Osteoblast (primary cell): ENCODE measurements around the gene SLC2A13. TPM values are rescaled to one million over a fixed set of nuclear protein-coding genes. Genes with fewer than 3 reads are reported as not detected.

Experiments
- DNase-seq: peaks from one replicate; pipeline ENCODE4 v3.0.0; 2011; ENCODE audit warnings: low spot score, mixed read lengths; ENCODE audit not compliant: insufficient read length; ENCODE audit errors: missing footprints
- H2AFZ ChIP-seq: 2 replicates; pipeline ENCODE4 v1.6.0; 2011; ENCODE audit warnings: mild to moderate bottlenecking, low read length
- H3K27ac ChIP-seq: 2 replicates; pipeline ENCODE4 v1.5.1; 2011; ENCODE audit warnings: mild to moderate bottlenecking, low read depth, low read length, moderate library complexity
- H3K27me3 ChIP-seq: 2 replicates; pipeline ENCODE4 v1.6.0; 2012; ENCODE audit warnings: mild to moderate bottlenecking, control low read depth, inconsistent platforms, low read length, moderate library complexity; ENCODE audit not compliant: insufficient read depth
- H3K36me3 ChIP-seq: 2 replicates; pipeline ENCODE4 v1.5.1; 2011; ENCODE audit warnings: mild to moderate bottlenecking, low read length, control low read depth, moderate library complexity; ENCODE audit not compliant: insufficient read depth
- H3K4me1 ChIP-seq: 2 replicates; pipeline ENCODE4 v1.5.1; 2011; ENCODE audit warnings: mild to moderate bottlenecking, low read length, control low read depth, moderate library complexity; ENCODE audit not compliant: insufficient read depth
- H3K4me2 ChIP-seq: 2 replicates; pipeline ENCODE4 v1.6.0; 2011; ENCODE audit warnings: mild to moderate bottlenecking, low read length; ENCODE audit not compliant: insufficient read depth
- H3K4me3 ChIP-seq: fragments of 200-600 bp; sonication (generic); 3 replicates; pipeline ENCODE4 v1.5.1; 2012; ENCODE audit warnings: mild to moderate bottlenecking, low read length, inconsistent platforms; ENCODE audit not compliant: insufficient read depth
- H3K79me2 ChIP-seq: 2 replicates; pipeline ENCODE4 v1.6.0; 2012; ENCODE audit warnings: mild to moderate bottlenecking, low read length, control low read depth, inconsistent platforms; ENCODE audit not compliant: insufficient read depth
- H3K9me3 ChIP-seq: 2 replicates; pipeline ENCODE4 v1.5.1; 2011; ENCODE audit warnings: low read depth, low read length, control low read depth
- H4K20me1 ChIP-seq: 2 replicates; pipeline ENCODE4 v1.6.0; 2012; ENCODE audit warnings: mild to moderate bottlenecking, low read length, control low read depth; ENCODE audit not compliant: insufficient read depth
- total RNA-seq: library from RNA; depleted of rRNA; stranded (reverse); fragments of >200 nt; gene quantifications from 2 replicates; pipeline ENCODE4 v1.2.3, GENCODE V29; 2012
- TF ChIP-seq, protein P1 (sequence below): IDR thresholded peaks from 2 replicates; pipeline ENCODE4 v1.5.1; 2011; ENCODE audit warnings: mild to moderate bottlenecking, low read depth, low read length, moderate library complexity; ENCODE audit errors: extremely low read depth

Gene SLC2A13
- total RNA-seq, 1 donor: 12.3 TPM

DNA sequence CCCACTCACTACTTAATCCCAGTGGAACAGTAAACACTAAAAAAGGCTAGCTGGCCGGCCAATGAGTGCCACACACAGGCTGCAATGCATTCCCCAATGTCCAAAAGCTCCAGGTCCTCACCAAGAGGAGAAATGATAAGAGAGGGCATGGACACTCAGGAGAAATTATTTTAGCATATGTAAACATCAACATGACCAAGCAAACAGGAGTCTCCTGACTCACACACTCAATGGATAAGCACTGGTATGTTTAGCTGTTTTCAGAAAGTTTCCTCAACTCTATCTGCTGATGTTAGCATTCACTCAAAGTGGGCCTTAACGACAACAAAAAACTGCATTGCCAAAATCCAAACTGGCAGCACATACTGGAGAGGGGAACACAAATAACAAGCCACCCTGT, 105.0 kb downstream of the SLC2A13 start:
- Histone ChIP-seq H3K4me1 (no peaks in the 10 kb centered on the region), H3K9me3 (peaks cover 3% of the 10 kb centered on the region), H3K79me2 (no peaks in the 10 kb centered on the region), H3K36me3 (no peaks in the 10 kb centered on the region), H4K20me1 (no peaks in the 10 kb centered on the region), H3K4me3 (no peak overlapping the region), H3K27ac (no peak overlapping the region), H2AFZ (no peak overlapping the region), H3K4me2 (no peak overlapping the region), H3K27me3 (no peaks in the 10 kb centered on the region)
- DNase-seq: no peak
- TF ChIP-seq, protein P1, sequence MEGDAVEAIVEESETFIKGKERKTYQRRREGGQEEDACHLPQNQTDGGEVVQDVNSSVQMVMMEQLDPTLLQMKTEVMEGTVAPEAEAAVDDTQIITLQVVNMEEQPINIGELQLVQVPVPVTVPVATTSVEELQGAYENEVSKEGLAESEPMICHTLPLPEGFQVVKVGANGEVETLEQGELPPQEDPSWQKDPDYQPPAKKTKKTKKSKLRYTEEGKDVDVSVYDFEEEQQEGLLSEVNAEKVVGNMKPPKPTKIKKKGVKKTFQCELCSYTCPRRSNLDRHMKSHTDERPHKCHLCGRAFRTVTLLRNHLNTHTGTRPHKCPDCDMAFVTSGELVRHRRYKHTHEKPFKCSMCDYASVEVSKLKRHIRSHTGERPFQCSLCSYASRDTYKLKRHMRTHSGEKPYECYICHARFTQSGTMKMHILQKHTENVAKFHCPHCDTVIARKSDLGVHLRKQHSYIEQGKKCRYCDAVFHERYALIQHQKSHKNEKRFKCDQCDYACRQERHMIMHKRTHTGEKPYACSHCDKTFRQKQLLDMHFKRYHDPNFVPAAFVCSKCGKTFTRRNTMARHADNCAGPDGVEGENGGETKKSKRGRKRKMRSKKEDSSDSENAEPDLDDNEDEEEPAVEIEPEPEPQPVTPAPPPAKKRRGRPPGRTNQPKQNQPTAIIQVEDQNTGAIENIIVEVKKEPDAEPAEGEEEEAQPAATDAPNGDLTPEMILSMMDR: no peak

GRCh38 chr12:39993268-39993667, 112.6 kb downstream of the SLC2A13 start:
- H3K79me2 ChIP-seq: no peaks in the 10 kb centered on the region
- H3K4me1 ChIP-seq: no peaks in the 10 kb centered on the region
- no peaks in the 10 kb centered on the region for H3K27me3 ChIP-seq
- H3K4me3 ChIP-seq: no peak overlapping the region
- H2AFZ ChIP-seq: no peak overlapping the region
- TF ChIP-seq, protein P1: no peak
- no peaks in the 10 kb centered on the region for H3K36me3 ChIP-seq
- H4K20me1 ChIP-seq: no peaks in the 10 kb centered on the region
- H3K27ac ChIP-seq: no peak overlapping the region
- H3K9me3 ChIP-seq: no peaks in the 10 kb centered on the region
- no peak overlapping the region for H3K4me2 ChIP-seq
- DNase-seq: no peak

DNA sequence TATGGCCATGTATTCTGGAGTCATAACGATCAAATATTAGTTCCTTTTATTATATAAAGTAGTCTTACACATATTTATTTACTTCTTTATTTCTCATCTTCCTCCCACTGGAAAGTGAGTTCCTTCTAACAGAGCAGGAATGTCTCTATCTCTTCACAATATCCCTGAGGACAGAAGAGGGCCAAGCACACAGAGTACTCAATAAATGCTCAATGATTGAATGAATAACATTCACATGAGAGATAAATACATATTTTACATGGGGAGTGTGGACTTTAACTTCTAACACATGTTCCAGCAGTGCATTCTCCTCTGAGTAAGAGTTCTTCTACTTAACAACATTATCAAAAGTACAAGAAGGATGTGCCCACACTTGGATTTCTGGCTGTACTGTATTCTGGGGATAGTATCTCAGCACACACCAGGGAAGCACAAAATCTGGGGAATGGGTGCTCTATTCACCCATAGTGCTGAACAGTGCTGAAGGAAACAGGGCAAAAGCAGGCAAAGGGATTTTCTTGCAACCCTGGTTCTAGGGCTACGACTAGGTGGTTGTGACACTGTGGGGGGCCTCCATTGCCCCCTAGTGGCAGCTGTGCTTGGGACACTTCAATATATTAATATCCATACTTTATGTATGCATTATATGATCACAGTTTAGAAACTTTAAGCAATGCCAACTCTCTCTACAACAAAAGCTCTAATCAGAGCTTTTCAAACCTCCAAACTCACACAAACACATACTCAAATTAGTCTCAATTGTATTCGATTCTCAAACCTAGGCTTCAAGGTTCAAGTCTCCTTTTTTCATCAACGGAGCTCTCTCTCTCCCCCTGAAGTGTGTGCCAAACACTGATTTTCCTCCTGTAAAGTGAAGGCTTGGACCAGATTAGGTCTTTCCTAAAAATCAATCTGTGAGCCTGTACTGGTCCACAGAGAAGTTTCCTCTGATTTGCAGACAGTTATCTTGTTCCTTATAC, 115.5 kb downstream of the SLC2A13 start:
- Histone ChIP-seq H3K4me2 (no peak overlapping the region), H3K4me1 (no peaks in the 10 kb centered on the region), H3K27ac (no peak overlapping the region), H2AFZ (no peak overlapping the region), H3K4me3 (no peak overlapping the region), H3K79me2 (no peaks in the 10 kb centered on the region), H3K27me3 (no peaks in the 10 kb centered on the region), H4K20me1 (no peaks in the 10 kb centered on the region), H3K9me3 (no peaks in the 10 kb centered on the region), H3K36me3 (no peaks in the 10 kb centered on the region)
- peak; percentile 35 for DNase-seq
- TF ChIP-seq, protein P1: peak; percentile 93

- TF ChIP-seq, protein P1: no peak
Observed at GRCh38 chr12:39989501-39989900, 116.4 kb downstream of the SLC2A13 start.

More at GRCh38 chr12:39989501-39989900, 116.4 kb downstream of the SLC2A13 start:
- Histone ChIP-seq H3K4me1 (no peaks in the 10 kb centered on the region), H4K20me1 (no peaks in the 10 kb centered on the region), H3K27ac (no peak overlapping the region), H3K36me3 (no peaks in the 10 kb centered on the region), H3K4me2 (no peak overlapping the region), H3K4me3 (no peak overlapping the region), H2AFZ (no peak overlapping the region), H3K27me3 (no peaks in the 10 kb centered on the region), H3K79me2 (no peaks in the 10 kb centered on the region), H3K9me3 (no peaks in the 10 kb centered on the region)
- no peak for DNase-seq
